ENCODE measurements around the gene TSPAN32. TPM values are rescaled to one million over a fixed set of nuclear protein-coding genes. Genes with fewer than 3 reads are reported as not detected.

The TSPAN32 gene
- total RNA-seq, 1 donor from 2014 or later: not detected

GRCh38 chr11:2272228-2272945 is 29.4 kb upstream of the TSPAN32 start:
- no peak overlapping the region for H3K4me3 ChIP-seq (ENCODE audit: low read depth, low read length)
- DNase-seq (ENCODE audit: low read depth): no peak
- no peak for TF ChIP-seq CTCF (conservative IDR thresholded peaks at IDR 0.05; ENCODE audit: low read depth, low read length)

GRCh38 chr11:2272946-2273280 is 28.9 kb upstream of the TSPAN32 start:
- DNase-seq (ENCODE audit: low read depth): no peak
- no peak for TF ChIP-seq CTCF (conservative IDR thresholded peaks at IDR 0.05; ENCODE audit: low read depth, low read length)
- H3K4me3 ChIP-seq (ENCODE audit: low read depth, low read length): no peak overlapping the region

- no peak overlapping the region for H3K4me3 ChIP-seq (ENCODE audit: low read depth, low read length)
- no peak for TF ChIP-seq CTCF (conservative IDR thresholded peaks at IDR 0.05; ENCODE audit: low read depth, low read length)
- DNase-seq (ENCODE audit: low read depth): no peak
Measured at GRCh38 chr11:2273311-2273710, 28.5 kb upstream of the TSPAN32 start.

GRCh38 chr11:2273771-2274170 is 28.0 kb upstream of the TSPAN32 start:
- DNase-seq (ENCODE audit: low read depth): no peak
- TF ChIP-seq CTCF (conservative IDR thresholded peaks at IDR 0.05; ENCODE audit: low read depth, low read length): no peak

GRCh38 chr11:2275334-2276279 is 26.2 kb upstream of the TSPAN32 start:
- no peak for DNase-seq (ENCODE audit: low read depth)
- no peak overlapping the region for H3K4me3 ChIP-seq (ENCODE audit: low read depth, low read length)
- no peak for TF ChIP-seq CTCF (conservative IDR thresholded peaks at IDR 0.05; ENCODE audit: low read depth, low read length)

More at GRCh38 chr11:2273771-2274170, 28.0 kb upstream of the TSPAN32 start:
- no peak overlapping the region for H3K4me3 ChIP-seq (ENCODE audit: low read depth, low read length)

- no peak for DNase-seq (ENCODE audit: low read depth)
- H3K4me3 ChIP-seq (ENCODE audit: low read depth, low read length): no peak overlapping the region
- no peak for TF ChIP-seq CTCF (conservative IDR thresholded peaks at IDR 0.05; ENCODE audit: low read depth, low read length)
Measured at GRCh38 chr11:2276280-2277007, 25.4 kb upstream of the TSPAN32 start.

All from epithelial cell of proximal tubule (primary cell).